ENCODE data around the gene RAD9B. TPM values are rescaled to one million over a fixed set of nuclear protein-coding genes. Genes with fewer than 3 reads are reported as not detected.

The RAD9B gene
- total RNA-seq (2011; cell fraction: chromatin; rRNA removed; ENCODE audit: low replicate concordance): 0.28 and 0.79 TPM in 2 replicates
- 0.13 and 0.17 TPM in 2 replicates for total RNA-seq (2011; cell fraction: nucleolus; rRNA removed)
- 0.29 and 0.69 TPM in 2 replicates for total RNA-seq (2011; cell fraction: nucleoplasm; rRNA removed)
- total RNA-seq (2014; rRNA removed) (0.05 and 0.69 TPM in 2 replicates), total RNA-seq (2014; rRNA removed; fragmentation: Illumina TruSeq; extraction: Trizol) (0.65 and 0.80 TPM in 2 replicates), total RNA-seq (2015; rRNA removed; fragmentation: Illumina TruSeq; extraction: Trizol) (0.43 and 0.64 TPM in 2 replicates), total RNA-seq (2021) (0.31 and 0.51 TPM in 2 replicates), polyA plus RNA-seq (2011; rRNA removed) (0.24 and 0.42 TPM in 2 replicates), polyA plus RNA-seq (2014; fragmentation: Illumina TruSeq; extraction: Trizol) (0.28 and 0.43 TPM in 2 replicates), polyA plus RNA-seq (2014; fragmentation: Nextera tagmentation; extraction: Ambion mirVana) (under 1 TPM; 0.49 to 0.83 TPM), polyA plus RNA-seq (2014; rRNA removed) (0.31 and 0.32 TPM in 2 replicates), polyA minus RNA-seq (2011; rRNA and poly(A)+ RNA removed) (0.14 and 2.3 TPM in 2 replicates), Bru-seq, nascent RNA (percentile 35 among the genes with signal in this experiment), BruChase-seq, experiment 1, labeled RNA remaining after a 2-hour chase (percentile 32 among the genes with signal in this experiment), BruChase-seq, experiment 2, labeled RNA remaining after a 6-hour chase (percentile 31 among the genes with signal in this experiment)
- 0.28 and 0.34 TPM in 2 replicates for polyA plus RNA-seq (2011; cell fraction: cytosol; rRNA removed)
- polyA plus RNA-seq (2011; cell fraction: nucleus; rRNA removed): 0.20 and 0.73 TPM in 2 replicates
- 0.34 and 1.2 TPM in 2 replicates for polyA plus RNA-seq (2012)
- not detected in 2 replicates for polyA minus RNA-seq (2011; cell fraction: cytosol; rRNA and poly(A)+ RNA removed)
- polyA minus RNA-seq (2011; cell fraction: nucleus; rRNA and poly(A)+ RNA removed): not detected in 2 replicates
- long read RNA-seq, experiment 1: 0 reads
- long read RNA-seq, experiment 2: 0 reads
- long read RNA-seq, experiment 3: 0 reads

DNA sequence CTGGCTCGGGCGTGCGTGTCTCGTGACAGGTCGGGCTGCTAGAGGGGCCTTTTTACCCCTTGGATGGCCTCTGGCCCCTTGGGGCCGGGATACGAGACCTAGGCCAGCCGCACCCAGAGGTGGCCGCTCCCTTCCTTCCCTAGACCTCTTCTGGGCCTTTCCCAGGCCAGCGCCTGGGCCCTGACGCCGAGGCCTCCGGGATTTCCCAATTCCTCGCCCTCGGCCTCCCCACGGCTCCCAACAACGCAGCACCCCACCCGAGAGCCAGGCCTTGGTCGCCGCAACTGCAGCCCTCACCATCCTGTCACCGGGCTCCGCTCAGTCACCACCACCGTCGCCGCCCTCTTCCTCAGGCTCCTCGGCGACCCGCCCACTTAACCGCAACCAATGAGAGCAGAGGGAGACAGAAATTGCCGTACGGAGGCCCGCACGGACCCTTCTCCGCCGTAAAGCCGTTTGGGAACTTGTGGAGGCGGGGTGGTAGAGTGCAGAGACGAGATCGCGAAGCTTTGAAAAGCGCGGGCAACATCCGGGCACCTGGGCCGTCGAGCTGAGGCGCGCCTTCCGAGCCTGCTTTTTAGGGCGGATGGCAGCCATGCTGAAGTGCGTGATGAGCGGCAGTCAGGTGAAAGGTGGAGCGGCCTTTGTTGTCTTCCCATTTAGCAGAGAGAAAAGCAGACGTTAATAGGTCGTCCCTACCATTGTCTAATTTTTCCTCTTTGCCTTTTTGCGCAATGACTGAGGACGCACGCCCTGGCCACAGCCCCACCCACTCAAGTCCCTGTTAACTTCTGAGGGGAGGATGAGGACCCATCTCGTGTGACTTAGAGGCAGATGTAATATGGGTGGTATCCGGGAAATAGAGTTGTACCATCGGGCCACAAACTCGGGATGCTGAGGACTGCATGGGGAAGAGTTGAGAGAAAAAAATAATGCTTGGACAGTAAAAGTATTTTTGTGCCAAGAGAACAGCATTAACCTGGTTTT, at the start of gene RAD9B, which contains the start of gene VPS29:
TSS of gene RAD9B (plus strand) at position 580 of the 987 bp plus-strand sequence. CDS start at position 587, 7 bp downstream.
TSS of gene VPS29 (minus strand) at position 360 of the 987 bp plus-strand sequence. CDS start at position 300, 60 bp downstream.
- FAIRE-seq (peak; percentile 93), ATAC-seq (peak; percentile 96), DNase-seq (ENCODE audit: extremely low read depth in 1 of 4, low spot score in 3 of 4) (peak; percentile 93 to 99 (median 95))
- Histone ChIP-seq H3K9ac (ENCODE audit: insufficient read depth in 1 of 2, low read depth in 2 of 2, low read length in 2 of 2) (peak within 1 kb of the TSS; percentile 95 to 99), H3K4me3 (peak within 1 kb of the TSS; percentile 62), H4K20me1 (replicated peaks; ENCODE audit: control insufficient read depth, insufficient read depth, low read length) (no peaks in the 10 kb centered on the region), H3K9me3 (replicated peaks; ENCODE audit: control insufficient read depth, insufficient read depth, low read depth, low read length) (no peaks in the 10 kb centered on the region; the same call in 1 of the 2 replicates), H3K79me2 (ENCODE audit: control insufficient read depth, insufficient read depth, low read length) (peaks cover 51% of the 10 kb centered on the region), H3K4me2 (ENCODE audit: insufficient read depth, low read length) (peak within 1 kb of the TSS; percentile 96), H3K4me1 (replicated peaks in 1 of 2; ENCODE audit: control insufficient read depth in 2 of 2, insufficient read depth in 2 of 2, low read length in 2 of 2) (peaks cover 13 to 18% of the 10 kb centered on the region in 2 experiments), H3K27me3 (ENCODE audit: control insufficient read depth in 2 of 2, insufficient read depth in 2 of 2, low read length in 2 of 2) (no peaks in the 10 kb centered on the region), H3K9me1 (ENCODE audit: control insufficient read depth, insufficient read depth, low read length) (no peaks in the 10 kb centered on the region), H2AFZ (ENCODE audit: low read depth, low read length) (peak within 1 kb of the TSS; percentile 98), H3K27ac (ENCODE audit: extremely low read depth, low read depth, low read length) (peak within 1 kb of the TSS; percentile 89), H3K36me3 (ENCODE audit: control insufficient read depth, insufficient read depth, low read length) (peaks cover 29% of the 10 kb centered on the region; the same call in 2 of the 3 replicates)
- ChIA-PET POLR2A (interaction anchor here (0.6 to 1.9 kb wide), 12 partner anchors 8 to 400 kb away, joined by 3 to 9 read pairs (median 3); partner anchors contain the start of genes ARPC3, FAM216A and GPN3), CTCF (ENCODE audit: low intra/inter-chr PET ratio) (no interaction called here)
- TSS peak; percentile 93 for BruUV-seq (replicated peaks)
- 7% methylated on average over 48 of the region's 61 CpGs for WGBS (ENCODE audit: insufficient coverage, low coverage, missing lambda C conversion rate)
- intact Hi-C loops (cut with micrococcal nuclease) (loop anchor here (1.0 kb wide), 1 partner anchor 33 kb away; no protein-coding TSS in a partner anchor), in situ Hi-C loops (cut with MboI) (no loop called here)
- TF ChIP-seq TCFL5 (CRISPR knock-in tag; conservative IDR thresholded peaks at IDR 0.05): peak; percentile 55; the same call in 1 of the 2 replicates
- TF ChIP-seq, protein P1, sequence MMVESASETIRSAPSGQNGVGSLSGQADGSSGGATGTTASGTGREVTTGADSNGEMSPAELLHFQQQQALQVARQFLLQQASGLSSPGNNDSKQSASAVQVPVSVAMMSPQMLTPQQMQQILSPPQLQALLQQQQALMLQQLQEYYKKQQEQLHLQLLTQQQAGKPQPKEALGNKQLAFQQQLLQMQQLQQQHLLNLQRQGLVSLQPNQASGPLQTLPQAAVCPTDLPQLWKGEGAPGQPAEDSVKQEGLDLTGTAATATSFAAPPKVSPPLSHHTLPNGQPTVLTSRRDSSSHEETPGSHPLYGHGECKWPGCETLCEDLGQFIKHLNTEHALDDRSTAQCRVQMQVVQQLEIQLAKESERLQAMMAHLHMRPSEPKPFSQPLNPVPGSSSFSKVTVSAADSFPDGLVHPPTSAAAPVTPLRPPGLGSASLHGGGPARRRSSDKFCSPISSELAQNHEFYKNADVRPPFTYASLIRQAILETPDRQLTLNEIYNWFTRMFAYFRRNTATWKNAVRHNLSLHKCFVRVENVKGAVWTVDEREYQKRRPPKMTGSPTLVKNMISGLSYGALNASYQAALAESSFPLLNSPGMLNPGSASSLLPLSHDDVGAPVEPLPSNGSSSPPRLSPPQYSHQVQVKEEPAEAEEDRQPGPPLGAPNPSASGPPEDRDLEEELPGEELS (CRISPR knock-in tag; IDR thresholded peaks at IDR 0.05; ENCODE audit: borderline replicate concordance): peak; percentile 95

All from K562 (cell line).